Testis (tissue), 2 donors: ENCODE measurements around the gene FRMD5.

ENCODE experiments used
- CTCF ChIP-seq, 3 experiments: fragments of 450-650 bp in 2 of 3; fragments of 200-600 bp in 1 of 3; sonication (generic) in 1 of 3; IDR thresholded peaks; one replicate each; pipeline ENCODE4 v1.5.1; 2016 to 2019; ENCODE audit warnings: antibody characterized with exemption in 3 of 3, mild to moderate bottlenecking in 2 of 3, moderate library complexity in 1 of 3
- POLR2A ChIP-seq: fragments of 450-650 bp; IDR thresholded peaks from one replicate; pipeline ENCODE4 v1.6.1; 2017; ENCODE audit warnings: antibody characterized with exemption, mild to moderate bottlenecking, moderate library complexity

- TF ChIP-seq CTCF (IDR thresholded peaks at IDR 0.05), result no peak
- no peak for TF ChIP-seq POLR2A
Measured at GRCh38 chr15:44243141-44243540, 48.1 kb upstream of the FRMD5 start.
